ENCODE measurements around the gene XBP1.
"Not testable (repeated sequence)": the region's sequence is repeated elsewhere in the genome, so short reads cannot be mapped to it uniquely, and the experiment has no call there.

DNA sequence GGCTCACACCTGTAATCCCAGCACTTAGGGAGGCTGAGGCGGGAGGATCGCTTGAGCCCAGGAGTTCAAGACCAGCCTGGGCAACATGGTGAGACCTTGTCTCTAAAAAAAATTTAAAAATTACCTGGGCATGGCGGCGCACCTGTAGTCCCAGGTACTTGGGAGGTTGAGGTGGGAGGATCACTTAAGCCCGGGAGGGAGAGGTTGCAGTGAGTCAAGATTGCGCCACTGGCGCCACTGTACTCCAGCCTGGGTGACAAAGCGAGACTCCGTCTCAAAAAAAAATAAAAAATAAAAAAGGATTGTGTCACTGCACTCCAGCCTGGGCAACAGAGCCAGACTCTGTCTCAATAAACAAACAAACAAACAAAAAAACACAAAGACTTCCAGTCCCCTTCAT lies 24.1 kb upstream of the XBP1 start:
- not testable (repeated sequence) for TF ChIP-seq POLR2AphosphoS5 (IDR thresholded peaks at IDR 0.05; ENCODE audit: low read depth, low read length); TAF1 (IDR thresholded peaks at IDR 0.05; ENCODE audit: borderline replicate concordance, low read depth, low read length)

Measured in GM12892 (cell line).